SK-N-MC (cell line): ENCODE results near the gene ITPKB.

Experiments used
- EZH2 ChIP-seq: fragments of 200-600 bp; sonication (generic); IDR thresholded peaks from one replicate; pipeline ENCODE4 v1.6.1; 2017; ENCODE audit warnings: antibody characterized with exemption
- FOXP2 ChIP-seq: optimal IDR thresholded peaks from 2 replicates; pipeline ENCODE3; 2011; ENCODE audit warnings: mild to moderate bottlenecking, moderate library complexity; ENCODE audit not compliant: insufficient read depth; ENCODE audit errors: extremely low read length, control extremely low read depth
- POLR2AphosphoS5 ChIP-seq: IDR thresholded peaks from 2 replicates; pipeline ENCODE4 v1.6.1; 2012; ENCODE audit warnings: mild to moderate bottlenecking, low read depth, low read length, borderline replicate concordance

GRCh38 chr1:226649780-226650179 is 89.3 kb downstream of the ITPKB start:
- TF ChIP-seq POLR2AphosphoS5 (no peak), EZH2 (no peak), FOXP2 (no peak)
